ENCODE results near the gene GTF3A.

DNA sequence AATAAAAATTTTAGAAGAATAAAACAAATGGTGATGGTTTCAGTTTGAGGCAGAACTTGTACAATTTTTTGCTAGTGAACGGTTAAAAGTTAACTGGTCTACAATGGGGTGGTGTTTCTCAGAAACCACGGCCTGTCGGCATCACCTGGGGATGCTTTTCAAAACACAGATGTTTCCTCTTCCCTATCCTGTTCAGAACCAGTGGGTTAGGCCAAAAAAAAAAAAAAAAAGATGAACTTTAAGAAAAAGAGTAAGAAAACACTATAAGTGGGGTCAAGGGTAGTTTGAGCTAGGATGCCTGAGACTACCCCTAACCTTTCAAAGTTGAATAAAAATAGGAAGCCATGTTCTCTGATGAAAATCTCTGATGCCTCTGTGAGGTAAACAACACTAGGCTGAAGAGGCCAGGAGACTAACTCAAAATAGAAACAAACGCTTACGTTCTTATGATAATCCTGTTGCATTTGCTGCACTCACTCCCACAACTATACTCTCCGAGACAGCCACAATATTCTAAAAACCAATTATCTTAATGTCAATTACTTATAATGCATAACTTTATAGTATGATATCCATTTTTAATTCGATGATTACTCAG is 22.7 kb downstream of the GTF3A start:
- TF ChIP-seq EZH2phosphoT487 (IDR thresholded peaks at IDR 0.05; ENCODE audit: low read length) (no peak), EZH2 (optimal IDR thresholded peaks at IDR 0.05; ENCODE audit: low read depth, low read length) (no peak)
- TF ChIP-seq, protein P1, sequence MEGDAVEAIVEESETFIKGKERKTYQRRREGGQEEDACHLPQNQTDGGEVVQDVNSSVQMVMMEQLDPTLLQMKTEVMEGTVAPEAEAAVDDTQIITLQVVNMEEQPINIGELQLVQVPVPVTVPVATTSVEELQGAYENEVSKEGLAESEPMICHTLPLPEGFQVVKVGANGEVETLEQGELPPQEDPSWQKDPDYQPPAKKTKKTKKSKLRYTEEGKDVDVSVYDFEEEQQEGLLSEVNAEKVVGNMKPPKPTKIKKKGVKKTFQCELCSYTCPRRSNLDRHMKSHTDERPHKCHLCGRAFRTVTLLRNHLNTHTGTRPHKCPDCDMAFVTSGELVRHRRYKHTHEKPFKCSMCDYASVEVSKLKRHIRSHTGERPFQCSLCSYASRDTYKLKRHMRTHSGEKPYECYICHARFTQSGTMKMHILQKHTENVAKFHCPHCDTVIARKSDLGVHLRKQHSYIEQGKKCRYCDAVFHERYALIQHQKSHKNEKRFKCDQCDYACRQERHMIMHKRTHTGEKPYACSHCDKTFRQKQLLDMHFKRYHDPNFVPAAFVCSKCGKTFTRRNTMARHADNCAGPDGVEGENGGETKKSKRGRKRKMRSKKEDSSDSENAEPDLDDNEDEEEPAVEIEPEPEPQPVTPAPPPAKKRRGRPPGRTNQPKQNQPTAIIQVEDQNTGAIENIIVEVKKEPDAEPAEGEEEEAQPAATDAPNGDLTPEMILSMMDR (IDR thresholded peaks at IDR 0.05; ENCODE audit: low read length): no peak
